ENCODE results near the gene SAPCD1. TPM values are rescaled to one million over a fixed set of nuclear protein-coding genes. Genes with fewer than 3 reads are reported as not detected.
"Not testable (repeated sequence)": the region's sequence is repeated elsewhere in the genome, so short reads cannot be mapped to it uniquely, and the experiment has no call there.

Gene SAPCD1
- polyA plus RNA-seq, 3 donors: 10.4 TPM; not detected in 2

- 0% methylated on average over 4 of the region's 7 CpGs for WGBS (ENCODE audit: insufficient coverage)
- intact Hi-C loops (cut with micrococcal nuclease): no loop called here
- Histone ChIP-seq H3K9me3 (replicated peaks in 1 of 2; ENCODE audit: control insufficient read depth in 1 of 2, insufficient read depth in 1 of 2, low read length in 2 of 2) (no peaks in the 10 kb centered on the region), H4K20me1 (ENCODE audit: insufficient read depth, low read length) (no peaks in the 10 kb centered on the region), H2AFZ (ENCODE audit: insufficient read depth, low read depth, low read length, poor library complexity, severe bottlenecking) (peak overlapping the region; percentile 94), H3K27me3 (ENCODE audit: control insufficient read depth in 2 of 2, insufficient read depth in 2 of 2, low read length in 2 of 2) (no peaks in the 10 kb centered on the region), H3K4me2 (replicated peaks; ENCODE audit: extremely low read depth, low read length, poor library complexity, severe bottlenecking) (peak overlapping the region; percentile 98), H3K9ac (ENCODE audit: insufficient read depth, low read length, poor library complexity, severe bottlenecking) (peak overlapping the region; percentile 76), H3K79me2 (ENCODE audit: insufficient read depth, low read length) (peaks cover 26% of the 10 kb centered on the region), H3K27ac (ENCODE audit: low read depth in 1 of 2, low read length in 2 of 2) (peak overlapping the region; percentile 83 to 91), H3K4me1 (ENCODE audit: control insufficient read depth in 1 of 2, insufficient read depth in 2 of 2, low read length in 2 of 2) (peaks cover 12 to 16% of the 10 kb centered on the region in 2 donors), H3K36me3 (replicated peaks in 1 of 2; ENCODE audit: control insufficient read depth in 1 of 2, insufficient read depth in 2 of 2, low read length in 2 of 2) (peaks cover 8 to 21% of the 10 kb centered on the region in 2 donors), H3K4me3 (replicated peaks in 1 of 3; ENCODE audit: low read depth in 2 of 3, low read length in 3 of 3) (peak overlapping the region; percentile 64 to 90 (median 72))
- H3K9me3 Mint-ChIP-seq: no peaks in the 10 kb centered on the region
- peaks cover 0 to 3% (median 0%) of the 10 kb centered on the region in 3 donors for H3K27me3 Mint-ChIP-seq (ENCODE audit: low read depth in 3 of 3)
- TF ChIP-seq, protein P1, sequence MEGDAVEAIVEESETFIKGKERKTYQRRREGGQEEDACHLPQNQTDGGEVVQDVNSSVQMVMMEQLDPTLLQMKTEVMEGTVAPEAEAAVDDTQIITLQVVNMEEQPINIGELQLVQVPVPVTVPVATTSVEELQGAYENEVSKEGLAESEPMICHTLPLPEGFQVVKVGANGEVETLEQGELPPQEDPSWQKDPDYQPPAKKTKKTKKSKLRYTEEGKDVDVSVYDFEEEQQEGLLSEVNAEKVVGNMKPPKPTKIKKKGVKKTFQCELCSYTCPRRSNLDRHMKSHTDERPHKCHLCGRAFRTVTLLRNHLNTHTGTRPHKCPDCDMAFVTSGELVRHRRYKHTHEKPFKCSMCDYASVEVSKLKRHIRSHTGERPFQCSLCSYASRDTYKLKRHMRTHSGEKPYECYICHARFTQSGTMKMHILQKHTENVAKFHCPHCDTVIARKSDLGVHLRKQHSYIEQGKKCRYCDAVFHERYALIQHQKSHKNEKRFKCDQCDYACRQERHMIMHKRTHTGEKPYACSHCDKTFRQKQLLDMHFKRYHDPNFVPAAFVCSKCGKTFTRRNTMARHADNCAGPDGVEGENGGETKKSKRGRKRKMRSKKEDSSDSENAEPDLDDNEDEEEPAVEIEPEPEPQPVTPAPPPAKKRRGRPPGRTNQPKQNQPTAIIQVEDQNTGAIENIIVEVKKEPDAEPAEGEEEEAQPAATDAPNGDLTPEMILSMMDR (IDR thresholded peaks at IDR 0.05): no peak
- peak overlapping the region; percentile 88 to 97 (median 95) for H3K27ac Mint-ChIP-seq
- peaks cover 11% of the 10 kb centered on the region for H3K4me1 Mint-ChIP-seq
- peak overlapping the region; percentile 89 to 90 for H3K4me3 Mint-ChIP-seq
- no peak for DNase-seq
- peaks cover 24 to 48% of the 10 kb centered on the region in 2 donors for H3K36me3 Mint-ChIP-seq
These were observed 43.5 kb downstream of the SAPCD1 start for GRCh38 chr6:31805939-31806469.

- Mint-ChIP-seq H3K27me3 (ENCODE audit: low read depth in 3 of 3) (peaks cover 0 to 3% (median 0%) of the 10 kb centered on the region in 3 donors), H3K36me3 (peaks cover 24 to 48% of the 10 kb centered on the region in 2 donors), H3K4me1 (peaks cover 11% of the 10 kb centered on the region), H3K4me3 (peak within 1 kb of the TSS; percentile 89 to 90), H3K9me3 (no peaks in the 10 kb centered on the region), H3K27ac (peak within 1 kb of the TSS; percentile 88 to 97 (median 95))
- Histone ChIP-seq H3K79me2 (ENCODE audit: insufficient read depth, low read length) (peaks cover 25% of the 10 kb centered on the region), H3K4me2 (replicated peaks; ENCODE audit: extremely low read depth, low read length, poor library complexity, severe bottlenecking) (peak within 1 kb of the TSS; percentile 98), H3K36me3 (replicated peaks in 1 of 2; ENCODE audit: control insufficient read depth in 1 of 2, insufficient read depth in 2 of 2, low read length in 2 of 2) (peaks cover 11 to 23% of the 10 kb centered on the region in 2 donors), H3K27ac (ENCODE audit: low read depth in 1 of 2, low read length in 2 of 2) (peak within 1 kb of the TSS; percentile 83 to 91), H2AFZ (ENCODE audit: insufficient read depth, low read depth, low read length, poor library complexity, severe bottlenecking) (peak within 1 kb of the TSS; percentile 94), H3K4me1 (ENCODE audit: control insufficient read depth in 1 of 2, insufficient read depth in 2 of 2, low read length in 2 of 2) (peaks cover 12 to 16% of the 10 kb centered on the region in 2 donors), H3K9me3 (replicated peaks in 1 of 2; ENCODE audit: control insufficient read depth in 1 of 2, insufficient read depth in 1 of 2, low read length in 2 of 2) (no peaks in the 10 kb centered on the region), H3K4me3 (replicated peaks in 1 of 3; ENCODE audit: low read depth in 2 of 3, low read length in 3 of 3) (peak within 1 kb of the TSS; percentile 64 to 90 (median 72)), H4K20me1 (ENCODE audit: insufficient read depth, low read length) (no peaks in the 10 kb centered on the region), H3K27me3 (ENCODE audit: control insufficient read depth in 2 of 2, insufficient read depth in 2 of 2, low read length in 2 of 2) (no peaks in the 10 kb centered on the region), H3K9ac (ENCODE audit: insufficient read depth, low read length, poor library complexity, severe bottlenecking) (peak within 1 kb of the TSS; percentile 76)
- TF ChIP-seq, protein P1 (IDR thresholded peaks at IDR 0.05): no peak
- DNase-seq: peak; percentile 98 to 99 (median 98)
- intact Hi-C loops (cut with micrococcal nuclease): no loop called here
- under 1% methylated on average over 38 of the region's 51 CpGs for WGBS (ENCODE audit: insufficient coverage)
These were observed 44.2 kb downstream of the SAPCD1 start, which contains the start of gene LSM2 for GRCh38 chr6:31806470-31807272. LSM2 (minus strand) TSS chr6:31806966; CDS start chr6:31806757, 209 bp downstream.

DNA sequence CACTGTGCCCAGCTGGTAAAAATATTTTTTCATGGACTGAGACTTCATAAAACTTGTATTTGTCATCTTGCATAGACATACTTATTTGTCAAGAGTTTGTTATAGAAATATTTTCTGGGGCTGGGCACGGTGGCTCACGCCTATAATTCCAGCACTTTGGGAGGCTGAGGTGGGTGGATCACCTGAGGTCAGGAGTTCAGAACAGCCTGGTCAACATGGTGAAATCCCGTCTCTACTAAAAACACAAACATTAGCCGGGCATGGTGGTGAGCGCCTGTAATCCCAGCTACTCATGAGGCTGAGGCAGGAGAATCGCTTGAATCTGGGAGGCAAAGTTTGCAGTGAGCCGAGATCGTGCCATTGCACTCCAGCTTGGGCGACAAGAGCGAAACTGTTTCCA is 46.1 kb downstream of the SAPCD1 start:
- 100% methylated on average over 2 of the region's 10 CpGs for WGBS (ENCODE audit: insufficient coverage)
- H3K4me3 Mint-ChIP-seq; H3K4me3 ChIP-seq (replicated peaks in 1 of 3; ENCODE audit: low read depth in 2 of 3, low read length in 3 of 3); H2AFZ ChIP-seq (ENCODE audit: insufficient read depth, low read depth, low read length, poor library complexity, severe bottlenecking); H3K9me3 ChIP-seq (replicated peaks in 1 of 2; ENCODE audit: control insufficient read depth in 1 of 2, insufficient read depth in 1 of 2, low read length in 2 of 2); H3K27me3 ChIP-seq (ENCODE audit: control insufficient read depth in 2 of 2, insufficient read depth in 2 of 2, low read length in 2 of 2); H3K27me3 Mint-ChIP-seq (ENCODE audit: low read depth in 3 of 3); H3K27ac Mint-ChIP-seq; DNase-seq; intact Hi-C loops (cut with micrococcal nuclease); H3K27ac ChIP-seq (ENCODE audit: low read depth in 1 of 2, low read length in 2 of 2); H3K9ac ChIP-seq (ENCODE audit: insufficient read depth, low read length, poor library complexity, severe bottlenecking); H3K9me3 Mint-ChIP-seq; H3K4me2 ChIP-seq (replicated peaks; ENCODE audit: extremely low read depth, low read length, poor library complexity, severe bottlenecking); H4K20me1 ChIP-seq (ENCODE audit: insufficient read depth, low read length): not testable (repeated sequence)
- Mint-ChIP-seq H3K36me3 (peaks cover 20 to 37% of the 10 kb centered on the region in 2 donors), H3K4me1 (peaks cover 24% of the 10 kb centered on the region)
- peaks cover 32% of the 10 kb centered on the region for H3K79me2 ChIP-seq (ENCODE audit: insufficient read depth, low read length)
- peaks cover 25 to 30% of the 10 kb centered on the region in 2 donors for H3K4me1 ChIP-seq (ENCODE audit: control insufficient read depth in 1 of 2, insufficient read depth in 2 of 2, low read length in 2 of 2)
- H3K36me3 ChIP-seq (replicated peaks in 1 of 2; ENCODE audit: control insufficient read depth in 1 of 2, insufficient read depth in 2 of 2, low read length in 2 of 2): peaks cover 11 to 23% of the 10 kb centered on the region in 2 donors

Measured in CD14-positive monocyte (primary cell).